ENCODE data around the gene CDH11. TPM values are rescaled to one million over a fixed set of nuclear protein-coding genes. Genes with fewer than 3 reads are reported as not detected.

CDH11 gene
- total and polyA plus RNA-seq, 9 of the 15 experiments (the other 6 are each of a cell fraction or from before 2014, with no cell fraction given) = 0.18 TPM; not detected in 8

DNA sequence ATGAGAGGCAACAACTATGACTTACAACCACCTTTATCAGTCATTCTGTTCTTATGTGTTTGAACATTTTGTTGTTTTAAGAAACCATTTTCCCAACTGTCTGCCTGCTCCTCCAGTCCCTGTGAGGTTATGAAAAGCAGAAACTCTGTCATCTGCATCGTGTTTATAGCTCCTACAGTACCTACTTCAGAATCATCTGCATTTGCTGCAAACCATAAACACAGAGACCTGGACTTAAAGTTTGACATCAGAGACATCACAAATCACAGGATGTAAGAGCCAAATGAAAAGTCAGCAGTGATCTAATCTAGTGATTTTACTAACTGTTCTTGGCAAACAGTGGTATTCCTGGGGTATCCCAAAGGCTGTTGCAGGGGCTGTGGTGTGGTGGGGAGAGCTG is 55.2 kb downstream of the CDH11 start:
- whole genome bisulfite sequencing (ENCODE audit: insufficient coverage, low coverage, missing lambda C conversion rate) = 10% methylated on average over 1 of the region's 1 CpG
- in situ Hi-C loops (cut with MboI) (no loop called here), intact Hi-C loops (cut with micrococcal nuclease) (no loop called here)
- ATAC-seq = no peak
- no peaks in the 10 kb centered on the region for H3K4me1 ChIP-seq (replicated peaks in 1 of 2; ENCODE audit: control insufficient read depth in 2 of 2, insufficient read depth in 2 of 2, low read length in 2 of 2)
- H3K27ac ChIP-seq (ENCODE audit: extremely low read depth, low read depth, low read length) = no peak overlapping the region
- H2AFZ ChIP-seq (ENCODE audit: low read depth, low read length) = no peak overlapping the region
- H3K4me3 ChIP-seq = no peak overlapping the region
- no peaks in the 10 kb centered on the region for H3K79me2 ChIP-seq (ENCODE audit: control insufficient read depth, insufficient read depth, low read length)
- TF ChIP-seq HCFC1 (IDR thresholded peaks at IDR 0.05; ENCODE audit: low read depth, low read length) (no peak), SP2 (IDR thresholded peaks at IDR 0.05; ENCODE audit: extremely low read depth, low read depth, low read length, poor library complexity, severe bottlenecking) (no peak)
- H3K4me2 ChIP-seq (ENCODE audit: insufficient read depth, low read length) = no peak overlapping the region
- H3K27me3 ChIP-seq (ENCODE audit: control insufficient read depth in 2 of 2, insufficient read depth in 2 of 2, low read length in 2 of 2) = no peaks in the 10 kb centered on the region
- no peaks in the 10 kb centered on the region for H3K36me3 ChIP-seq (ENCODE audit: control insufficient read depth, insufficient read depth, low read length)
- ChIA-PET CTCF (ENCODE audit: low intra/inter-chr PET ratio) (no interaction called here), POLR2A (no interaction called here)
- no peaks in the 10 kb centered on the region for H4K20me1 ChIP-seq (replicated peaks; ENCODE audit: control insufficient read depth, insufficient read depth, low read length)
- FAIRE-seq = no peak
- DNase-seq (ENCODE audit: extremely low read depth in 1 of 4, low spot score in 3 of 4) = no peak
- no peaks in the 10 kb centered on the region for H3K9me1 ChIP-seq (ENCODE audit: control insufficient read depth, insufficient read depth, low read length)
- BruUV-seq (replicated peaks) = no TSS peak
- no peaks in the 10 kb centered on the region for H3K9me3 ChIP-seq (replicated peaks; ENCODE audit: control insufficient read depth, insufficient read depth, low read depth, low read length)
- no peak overlapping the region for H3K9ac ChIP-seq (ENCODE audit: insufficient read depth in 1 of 2, low read depth in 2 of 2, low read length in 2 of 2)

DNA sequence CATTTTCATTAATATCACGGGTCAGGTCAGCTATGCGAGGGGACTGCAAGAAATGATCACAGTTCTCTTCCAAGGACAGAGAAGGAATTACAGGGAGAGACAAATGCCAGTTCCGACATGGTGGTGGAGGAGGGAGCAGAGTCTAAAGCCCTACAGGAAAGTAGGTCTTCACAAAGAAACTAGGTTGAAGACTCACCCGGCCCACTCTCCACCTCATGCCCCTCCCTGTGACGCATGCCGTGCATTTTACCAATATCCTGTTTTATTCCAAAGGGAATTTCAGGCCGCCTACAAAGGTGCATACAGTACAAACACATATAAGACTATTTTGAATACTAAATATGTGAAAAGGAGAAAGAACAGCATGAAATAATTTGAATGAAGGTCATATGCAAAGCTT is 56.8 kb downstream of the CDH11 start:
- Histone ChIP-seq H3K79me2 (ENCODE audit: control insufficient read depth, insufficient read depth, low read length) (no peaks in the 10 kb centered on the region), H3K36me3 (ENCODE audit: control insufficient read depth, insufficient read depth, low read length) (no peaks in the 10 kb centered on the region), H3K9ac (ENCODE audit: insufficient read depth in 1 of 2, low read depth in 2 of 2, low read length in 2 of 2) (no peak overlapping the region), H3K4me3 (no peak overlapping the region), H3K4me2 (ENCODE audit: insufficient read depth, low read length) (no peak overlapping the region), H2AFZ (ENCODE audit: low read depth, low read length) (no peak overlapping the region), H4K20me1 (replicated peaks; ENCODE audit: control insufficient read depth, insufficient read depth, low read length) (no peaks in the 10 kb centered on the region), H3K27ac (ENCODE audit: extremely low read depth, low read depth, low read length) (no peak overlapping the region), H3K4me1 (replicated peaks in 1 of 2; ENCODE audit: control insufficient read depth in 2 of 2, insufficient read depth in 2 of 2, low read length in 2 of 2) (no peaks in the 10 kb centered on the region), H3K9me3 (replicated peaks; ENCODE audit: control insufficient read depth, insufficient read depth, low read depth, low read length) (no peaks in the 10 kb centered on the region), H3K27me3 (ENCODE audit: control insufficient read depth in 2 of 2, insufficient read depth in 2 of 2, low read length in 2 of 2) (no peaks in the 10 kb centered on the region), H3K9me1 (ENCODE audit: control insufficient read depth, insufficient read depth, low read length) (no peaks in the 10 kb centered on the region)
- FAIRE-seq (no peak), DNase-seq (ENCODE audit: extremely low read depth in 1 of 4, low spot score in 3 of 4) (no peak), ATAC-seq (no peak)
- in situ Hi-C loops (cut with MboI) = no loop called here
- ChIA-PET POLR2A (no interaction called here), CTCF (ENCODE audit: low intra/inter-chr PET ratio) (no interaction called here)
- intact Hi-C loops (cut with micrococcal nuclease) = no loop called here
- WGBS (ENCODE audit: insufficient coverage, low coverage, missing lambda C conversion rate) = 0% methylated on average over 7 of the region's 7 CpGs
- no TSS peak for BruUV-seq (replicated peaks)
- TF ChIP-seq ZNF197 (CRISPR knock-in tag; IDR thresholded peaks at IDR 0.05; ENCODE audit: low read depth) (no peak), ZNF212 (CRISPR knock-in tag; IDR thresholded peaks at IDR 0.05) (no peak), ADNP (tag; IDR thresholded peaks at IDR 0.05) (no peak), KAT7 (CRISPR knock-in tag; IDR thresholded peaks at IDR 0.05; ENCODE audit: borderline replicate concordance) (no peak)
- TF ChIP-seq, protein P1, sequence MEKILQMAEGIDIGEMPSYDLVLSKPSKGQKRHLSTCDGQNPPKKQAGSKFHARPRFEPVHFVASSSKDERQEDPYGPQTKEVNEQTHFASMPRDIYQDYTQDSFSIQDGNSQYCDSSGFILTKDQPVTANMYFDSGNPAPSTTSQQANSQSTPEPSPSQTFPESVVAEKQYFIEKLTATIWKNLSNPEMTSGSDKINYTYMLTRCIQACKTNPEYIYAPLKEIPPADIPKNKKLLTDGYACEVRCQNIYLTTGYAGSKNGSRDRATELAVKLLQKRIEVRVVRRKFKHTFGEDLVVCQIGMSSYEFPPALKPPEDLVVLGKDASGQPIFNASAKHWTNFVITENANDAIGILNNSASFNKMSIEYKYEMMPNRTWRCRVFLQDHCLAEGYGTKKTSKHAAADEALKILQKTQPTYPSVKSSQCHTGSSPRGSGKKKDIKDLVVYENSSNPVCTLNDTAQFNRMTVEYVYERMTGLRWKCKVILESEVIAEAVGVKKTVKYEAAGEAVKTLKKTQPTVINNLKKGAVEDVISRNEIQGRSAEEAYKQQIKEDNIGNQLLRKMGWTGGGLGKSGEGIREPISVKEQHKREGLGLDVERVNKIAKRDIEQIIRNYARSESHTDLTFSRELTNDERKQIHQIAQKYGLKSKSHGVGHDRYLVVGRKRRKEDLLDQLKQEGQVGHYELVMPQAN (IDR thresholded peaks at IDR 0.05; ENCODE audit: borderline replicate concordance) = no peak
- TF ChIP-seq, protein P2, sequence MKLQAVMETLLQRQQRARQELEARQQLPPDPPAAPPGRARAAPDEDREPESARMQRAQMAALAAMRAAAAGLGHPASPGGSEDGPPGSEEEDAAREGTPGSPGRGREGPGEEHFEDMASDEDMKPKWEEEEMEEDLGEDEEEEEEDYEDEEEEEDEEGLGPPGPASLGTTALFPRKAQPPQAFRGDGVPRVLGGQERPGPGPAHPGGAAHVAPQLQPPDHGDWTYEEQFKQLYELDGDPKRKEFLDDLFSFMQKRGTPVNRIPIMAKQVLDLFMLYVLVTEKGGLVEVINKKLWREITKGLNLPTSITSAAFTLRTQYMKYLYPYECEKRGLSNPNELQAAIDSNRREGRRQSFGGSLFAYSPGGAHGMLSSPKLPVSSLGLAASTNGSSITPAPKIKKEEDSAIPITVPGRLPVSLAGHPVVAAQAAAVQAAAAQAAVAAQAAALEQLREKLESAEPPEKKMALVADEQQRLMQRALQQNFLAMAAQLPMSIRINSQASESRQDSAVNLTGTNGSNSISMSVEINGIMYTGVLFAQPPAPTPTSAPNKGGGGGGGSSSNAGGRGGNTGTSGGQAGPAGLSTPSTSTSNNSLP (IDR thresholded peaks at IDR 0.05; ENCODE audit: borderline replicate concordance, low read depth, low read length) = no peak
- TF ChIP-seq, protein P3, sequence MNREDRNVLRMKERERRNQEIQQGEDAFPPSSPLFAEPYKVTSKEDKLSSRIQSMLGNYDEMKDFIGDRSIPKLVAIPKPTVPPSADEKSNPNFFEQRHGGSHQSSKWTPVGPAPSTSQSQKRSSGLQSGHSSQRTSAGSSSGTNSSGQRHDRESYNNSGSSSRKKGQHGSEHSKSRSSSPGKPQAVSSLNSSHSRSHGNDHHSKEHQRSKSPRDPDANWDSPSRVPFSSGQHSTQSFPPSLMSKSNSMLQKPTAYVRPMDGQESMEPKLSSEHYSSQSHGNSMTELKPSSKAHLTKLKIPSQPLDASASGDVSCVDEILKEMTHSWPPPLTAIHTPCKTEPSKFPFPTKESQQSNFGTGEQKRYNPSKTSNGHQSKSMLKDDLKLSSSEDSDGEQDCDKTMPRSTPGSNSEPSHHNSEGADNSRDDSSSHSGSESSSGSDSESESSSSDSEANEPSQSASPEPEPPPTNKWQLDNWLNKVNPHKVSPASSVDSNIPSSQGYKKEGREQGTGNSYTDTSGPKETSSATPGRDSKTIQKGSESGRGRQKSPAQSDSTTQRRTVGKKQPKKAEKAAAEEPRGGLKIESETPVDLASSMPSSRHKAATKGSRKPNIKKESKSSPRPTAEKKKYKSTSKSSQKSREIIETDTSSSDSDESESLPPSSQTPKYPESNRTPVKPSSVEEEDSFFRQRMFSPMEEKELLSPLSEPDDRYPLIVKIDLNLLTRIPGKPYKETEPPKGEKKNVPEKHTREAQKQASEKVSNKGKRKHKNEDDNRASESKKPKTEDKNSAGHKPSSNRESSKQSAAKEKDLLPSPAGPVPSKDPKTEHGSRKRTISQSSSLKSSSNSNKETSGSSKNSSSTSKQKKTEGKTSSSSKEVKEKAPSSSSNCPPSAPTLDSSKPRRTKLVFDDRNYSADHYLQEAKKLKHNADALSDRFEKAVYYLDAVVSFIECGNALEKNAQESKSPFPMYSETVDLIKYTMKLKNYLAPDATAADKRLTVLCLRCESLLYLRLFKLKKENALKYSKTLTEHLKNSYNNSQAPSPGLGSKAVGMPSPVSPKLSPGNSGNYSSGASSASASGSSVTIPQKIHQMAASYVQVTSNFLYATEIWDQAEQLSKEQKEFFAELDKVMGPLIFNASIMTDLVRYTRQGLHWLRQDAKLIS (CRISPR knock-in tag; IDR thresholded peaks at IDR 0.05) = no peak

Measured in K562 (cell line).